ENCODE data around the gene MRPS18A.
"Not testable (repeated sequence)": the region's sequence is repeated elsewhere in the genome, so short reads cannot be mapped to it uniquely, and the experiment has no call there.

Gene MRPS18A

DNA sequence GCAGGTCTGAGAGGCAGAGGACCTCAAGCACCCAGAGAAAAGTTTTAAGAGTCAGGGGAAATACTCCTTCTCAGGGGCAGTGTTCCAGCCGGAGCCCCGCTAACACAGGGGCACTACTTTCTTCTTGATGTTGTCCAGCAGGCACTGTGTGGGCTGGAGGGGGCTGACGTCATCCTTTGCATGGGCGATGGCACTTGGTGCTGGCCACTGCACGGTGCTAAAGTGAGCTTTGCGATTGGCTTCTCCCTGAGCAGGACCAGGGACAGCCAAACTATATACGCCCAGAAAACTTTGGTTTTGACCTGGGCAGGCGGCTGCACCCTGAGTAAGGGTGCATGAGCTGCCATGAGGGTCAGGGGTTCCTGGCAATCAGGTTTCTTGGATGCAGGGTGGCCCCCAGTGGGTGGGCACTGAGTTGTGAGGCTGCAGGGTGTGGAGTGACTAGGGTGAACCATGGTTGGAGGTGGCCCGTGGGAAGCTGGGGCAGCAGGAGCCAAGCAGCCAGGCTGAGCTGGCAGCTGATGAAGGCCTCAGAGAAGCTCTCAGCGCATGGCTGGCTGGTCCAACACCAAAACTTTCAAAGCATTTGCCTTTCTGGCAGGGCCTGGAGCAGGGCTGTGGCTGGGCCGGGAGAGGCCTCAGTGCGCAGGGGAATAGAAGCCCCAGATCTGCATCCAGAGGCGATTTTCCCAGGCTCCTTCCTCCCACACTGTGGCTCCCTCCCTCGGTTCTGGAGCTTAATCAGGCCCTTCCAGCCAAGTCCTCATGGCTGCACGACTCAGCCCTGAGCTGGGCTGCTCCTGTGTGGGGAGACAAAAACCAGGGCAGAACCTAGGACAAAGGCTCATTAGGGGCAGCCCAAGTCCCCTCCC lies 18.3 kb downstream of the MRPS18A start:
- DNase-seq: no peak

GRCh38 chr6:43668151-43669028 lies 19.2 kb downstream of the MRPS18A start:
- DNase-seq: no peak

GRCh38 chr6:43667245-43668150 lies 20.1 kb downstream of the MRPS18A start:
- peak; percentile 36 for DNase-seq

DNA sequence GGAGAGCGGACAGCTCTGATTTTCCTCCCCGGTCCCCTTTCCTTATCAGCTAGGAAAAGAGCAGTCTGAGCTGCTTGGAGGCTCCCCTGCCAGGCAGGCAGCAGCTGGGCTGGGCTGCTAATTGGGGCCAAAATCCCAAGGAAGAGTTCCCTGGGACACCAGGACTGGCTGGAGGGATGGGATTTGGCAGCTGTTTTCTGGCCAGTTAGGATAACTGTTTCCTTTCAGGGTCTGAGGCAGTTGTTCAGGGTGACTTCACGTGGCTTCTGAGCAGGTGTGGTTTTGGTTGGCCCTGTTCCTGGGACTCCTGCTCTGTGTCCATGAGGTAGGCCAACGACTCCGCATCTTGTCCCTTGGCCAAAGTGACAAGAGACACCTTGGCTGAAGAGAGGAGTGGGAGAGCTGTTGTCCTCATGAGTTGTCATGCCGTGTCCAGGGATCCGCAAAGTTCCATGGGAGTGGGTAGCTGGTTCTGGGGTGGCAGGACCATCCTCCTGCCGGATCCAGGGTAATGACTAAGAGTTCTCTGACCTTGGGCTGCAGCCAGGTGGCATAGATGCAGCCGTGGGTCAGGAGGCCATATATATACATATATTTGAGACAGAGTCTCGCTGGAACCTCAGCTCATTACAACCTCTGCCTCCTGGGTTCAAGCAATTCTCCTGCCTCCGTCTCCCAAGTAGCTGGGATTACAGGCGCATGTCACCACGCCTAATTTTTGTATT lies 21.2 kb downstream of the MRPS18A start:
- DNase-seq: no peak

DNA sequence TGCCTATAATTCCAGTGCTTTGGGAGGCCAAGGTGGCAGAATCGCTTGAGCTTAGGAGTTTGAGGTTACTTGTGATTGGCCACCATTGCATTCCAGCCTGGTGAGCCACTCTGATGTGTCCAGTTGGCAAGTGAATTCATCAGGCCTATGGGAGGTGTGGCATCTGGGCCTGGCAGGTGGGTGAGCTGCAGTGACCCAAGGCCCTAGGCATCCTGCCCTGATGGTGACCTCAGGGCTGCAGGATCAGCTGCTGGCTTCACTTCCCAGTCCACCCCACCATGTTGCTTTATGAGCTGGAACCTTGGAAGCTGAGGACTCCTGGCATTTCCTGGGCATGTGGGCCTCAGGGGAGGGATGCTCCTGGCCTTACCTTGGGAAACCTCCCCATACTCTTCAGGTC lies 22.2 kb downstream of the MRPS18A start:
- DNase-seq: no peak

DNA sequence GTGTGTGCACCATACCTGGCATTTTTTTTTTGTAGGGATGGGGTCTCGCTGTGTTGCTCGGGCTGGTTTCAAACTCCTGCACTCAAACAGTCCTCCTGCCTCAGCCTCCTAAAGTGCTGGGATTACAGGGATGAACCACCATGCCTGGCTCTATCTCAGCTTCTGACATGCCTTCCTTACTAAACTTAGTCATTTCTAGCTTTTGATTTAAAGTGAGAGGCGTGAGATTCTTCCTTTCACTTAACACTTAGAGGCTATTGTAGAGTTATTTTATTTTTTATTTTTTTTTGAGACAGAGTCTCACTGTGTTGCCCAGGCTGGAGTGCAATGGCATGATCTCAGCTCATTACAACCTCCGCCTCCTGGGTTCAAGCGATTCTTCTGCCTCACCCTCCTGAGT lies 24.6 kb downstream of the MRPS18A start:
- DNase-seq: not testable (repeated sequence)

DNA sequence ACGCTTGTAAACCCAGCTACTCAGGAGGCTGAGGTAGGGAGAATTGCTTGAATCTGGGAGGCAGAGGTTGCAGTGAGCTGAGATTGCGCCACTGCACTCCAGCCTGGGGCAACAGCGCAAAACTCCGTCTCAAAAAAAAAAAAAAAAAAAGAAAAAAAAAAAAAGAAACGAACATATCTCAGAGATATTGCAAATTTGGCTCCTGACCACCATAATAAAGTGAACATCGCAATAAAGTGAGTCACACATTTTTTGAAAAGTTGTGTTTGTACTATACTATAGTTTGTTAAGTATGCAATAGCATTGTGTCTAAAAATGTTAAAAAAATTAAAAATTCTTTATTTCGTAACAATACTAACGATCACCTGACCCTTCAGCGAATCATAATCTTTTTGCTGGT lies 29.4 kb downstream of the MRPS18A start:
- DNase-seq: no peak

DNA sequence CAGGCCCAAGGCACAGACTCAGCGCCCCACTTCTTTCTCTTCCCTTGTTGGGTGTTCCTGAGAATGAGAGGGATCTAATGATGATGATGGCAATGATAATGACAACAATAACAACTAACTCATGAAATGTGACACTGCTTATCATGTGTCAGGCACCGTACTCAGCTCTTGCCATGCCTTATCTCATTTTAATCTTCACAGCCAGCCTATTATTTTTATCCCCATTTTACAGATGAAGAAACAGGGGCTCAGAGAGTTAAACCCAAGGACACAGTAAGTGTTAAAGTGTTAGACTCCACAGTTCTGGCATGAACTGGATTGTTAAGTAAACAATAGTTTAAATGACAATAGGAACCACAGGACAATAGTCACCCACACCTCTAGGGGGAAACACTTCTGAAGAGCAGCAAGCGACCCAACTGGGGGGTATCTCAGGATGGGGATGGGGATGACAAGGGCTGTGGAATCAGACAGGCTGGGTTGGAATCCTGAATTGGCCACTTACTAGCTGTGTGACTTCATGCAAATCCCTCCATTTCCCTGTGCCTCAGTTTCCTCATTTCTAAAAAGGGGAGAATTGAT lies 30.3 kb downstream of the MRPS18A start:
- no peak for DNase-seq

- DNase-seq: not testable (repeated sequence)
Measured at GRCh38 chr6:43652822-43653221, 34.8 kb downstream of the MRPS18A start.

GRCh38 chr6:43648248-43648647 lies 39.3 kb downstream of the MRPS18A start:
- DNase-seq: no peak

- DNase-seq: no peak
Measured at GRCh38 chr6:43647613-43648012, 40.0 kb downstream of the MRPS18A start.

GRCh38 chr6:43645613-43645964 lies 42.0 kb downstream of the MRPS18A start:
- no peak for DNase-seq

- DNase-seq: no peak
Measured at GRCh38 chr6:43644940-43645612, 42.5 kb downstream of the MRPS18A start, which contains the start of gene RSPH9. TSS of gene RSPH9 (plus strand) at chr6:43645036. CDS start at chr6:43645099, 63 bp downstream.

DNA sequence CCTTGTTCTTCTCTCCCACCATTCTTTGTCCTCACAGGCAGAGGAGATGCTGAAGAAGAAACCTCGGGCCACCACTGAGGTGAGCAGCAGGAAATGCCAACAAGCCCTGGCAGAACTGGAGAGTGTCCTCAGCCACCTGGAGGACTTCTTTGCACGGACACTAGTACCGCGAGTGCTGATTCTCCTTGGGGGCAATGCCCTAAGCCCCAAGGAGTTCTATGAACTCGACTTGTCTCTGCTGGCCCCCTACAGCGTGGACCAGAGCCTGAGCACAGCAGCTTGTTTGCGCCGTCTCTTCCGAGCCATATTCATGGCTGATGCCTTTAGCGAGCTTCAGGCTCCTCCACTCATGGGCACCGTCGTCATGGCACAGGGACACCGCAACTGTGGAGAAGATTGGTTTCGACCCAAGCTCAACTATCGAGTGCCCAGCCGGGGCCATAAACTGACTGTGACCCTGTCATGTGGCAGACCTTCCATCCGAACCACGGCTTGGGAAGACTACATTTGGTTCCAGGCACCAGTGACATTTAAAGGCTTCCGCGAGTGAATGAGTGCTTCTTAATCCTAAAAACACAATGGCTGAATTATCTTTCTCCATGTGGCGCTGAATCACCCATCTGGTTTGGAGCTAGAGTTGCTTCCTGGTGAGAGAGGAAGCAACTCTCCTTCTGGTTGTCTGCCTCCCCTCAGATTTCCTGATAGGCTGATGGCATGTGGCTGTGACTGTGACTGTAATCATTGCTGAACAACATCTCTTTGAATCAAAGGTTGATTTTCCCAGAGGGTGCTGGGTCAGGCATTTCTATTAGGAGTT lies 47.4 kb downstream of the MRPS18A start:
- DNase-seq: no peak

- DNase-seq: no peak
Measured at GRCh38 chr6:43636308-43636659, 51.3 kb downstream of the MRPS18A start.

DNA sequence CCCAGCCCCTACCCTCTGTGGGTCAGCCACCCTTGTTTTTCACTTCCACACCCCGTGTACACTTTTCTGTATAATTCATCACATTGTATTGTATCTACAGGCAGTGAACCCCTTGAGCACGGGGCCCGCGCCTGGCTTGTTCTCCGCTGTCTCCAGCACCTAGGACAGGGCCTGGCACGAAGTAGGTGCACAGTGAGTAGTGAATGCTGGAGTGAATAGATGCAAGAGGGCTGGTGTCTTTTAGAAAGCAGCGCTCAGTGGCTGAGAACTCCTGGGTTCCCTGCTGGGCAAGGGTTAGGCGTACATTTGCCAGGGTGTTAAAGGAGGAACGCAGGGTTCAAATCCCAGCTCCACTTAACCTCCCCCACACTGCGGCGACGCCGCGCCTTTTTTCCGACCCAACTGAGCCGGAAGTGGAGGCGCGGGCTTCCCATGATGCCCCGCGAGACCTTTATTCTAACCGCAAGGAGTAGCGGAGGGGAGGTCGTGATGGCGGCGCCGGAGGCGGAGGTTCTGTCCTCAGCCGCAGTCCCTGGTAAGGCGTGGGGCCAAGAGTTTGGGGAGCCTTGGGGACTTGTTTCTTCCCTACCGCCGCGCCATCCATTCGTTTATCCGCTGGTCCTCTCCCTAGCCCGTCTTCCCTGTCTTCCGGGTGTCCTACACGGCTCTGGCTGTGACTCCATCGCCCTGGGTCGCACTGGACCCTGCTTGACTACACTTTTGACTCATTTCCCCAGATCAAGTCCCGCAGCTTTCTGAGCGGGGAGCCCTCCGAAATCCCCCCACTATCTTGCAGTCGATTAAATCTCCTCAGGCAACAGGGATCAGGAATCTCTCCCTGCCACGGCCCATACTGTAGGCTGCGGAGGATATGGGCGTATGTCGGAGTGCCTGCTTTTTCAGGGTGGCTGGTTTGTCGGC lies 51.9 kb downstream of the MRPS18A start, which contains the start of gene MAD2L1BP:
TSS of gene MAD2L1BP (plus strand) at position 454 of the 921 bp plus-strand sequence. CDS start at position 490, 36 bp downstream.
- peak; percentile 41 for DNase-seq

DNA sequence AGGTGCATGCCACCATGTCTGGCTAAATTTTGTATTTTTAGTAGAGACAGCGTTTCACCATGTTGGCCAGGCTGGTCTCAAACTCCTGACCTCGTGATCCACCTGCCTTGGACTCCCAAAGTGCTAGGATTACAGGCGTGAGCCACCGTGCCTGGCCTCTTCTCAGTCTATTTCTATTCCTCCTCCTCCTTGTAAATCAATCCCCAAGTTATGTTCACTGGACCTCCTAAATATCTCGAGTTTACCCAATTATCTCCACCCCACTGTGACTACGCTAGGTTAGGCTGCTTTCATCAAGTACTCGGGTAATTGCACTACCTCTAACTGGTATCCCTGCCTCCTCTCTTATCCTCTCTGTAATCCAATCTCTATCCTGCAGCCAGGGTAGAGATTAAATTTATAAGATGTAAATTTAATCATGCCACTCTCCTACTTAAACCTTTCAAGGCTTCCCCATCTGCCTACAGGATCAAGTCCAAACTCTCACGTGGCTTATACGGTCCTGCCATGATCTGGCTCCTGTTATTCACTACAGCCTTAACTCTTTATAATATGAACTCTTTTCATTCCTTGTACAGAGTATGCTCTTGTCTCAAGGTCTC lies 52.8 kb downstream of the MRPS18A start:
- DNase-seq: no peak

DNA sequence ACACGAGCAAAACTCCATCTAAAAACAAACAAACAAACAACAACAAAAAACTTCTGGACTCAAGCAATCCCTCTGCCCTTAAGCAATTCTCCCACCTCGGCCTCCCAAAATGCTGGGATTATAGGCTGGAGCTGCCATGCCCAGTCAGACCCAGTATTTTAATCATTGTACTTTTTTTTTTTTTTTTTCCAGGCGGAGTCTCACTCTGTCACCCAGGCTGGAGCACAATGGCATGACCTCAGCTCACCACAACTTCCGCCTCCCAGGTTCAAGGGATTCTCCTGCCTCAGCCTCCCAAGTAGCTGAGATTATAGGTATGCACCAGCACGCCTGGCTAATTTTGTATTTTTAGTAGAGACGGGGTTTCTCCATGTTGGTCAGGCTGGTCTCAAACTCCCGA lies 54.6 kb downstream of the MRPS18A start:
- not testable (repeated sequence) for DNase-seq

Data from NCI-H1048 (cell line).